Activated CD4-positive, alpha-beta T cell treated with anti-CD3 and anti-CD28 coated beads, Interleukin-2, amount 10 ng/mL, durations not matched to agents 24 days and 14 days (primary cell): Measurements from ENCODE around the gene RGS7. TPM values are rescaled to one million over a fixed set of nuclear protein-coding genes. Genes with fewer than 3 reads are reported as not detected.
A peak's percentile ranks its signal among the peaks of the same experiment; 100 is the strongest.
"Not testable (repeated sequence)": the region's sequence is repeated elsewhere in the genome, so short reads cannot be mapped to it uniquely, and the experiment has no call there.

Source experiments
- DNase-seq: peaks from one replicate; pipeline ENCODE4 v3.0.0; 2022
- H3K27ac Mint-ChIP-seq: one replicate; pipeline ENCODE4 v1.8.0; 2022; ENCODE audit warnings: mild to moderate bottlenecking, mixed read lengths
- H3K27me3 Mint-ChIP-seq: one replicate; pipeline ENCODE4 v1.8.0; 2022; ENCODE audit warnings: mixed read lengths
- H3K36me3 Mint-ChIP-seq: one replicate; pipeline ENCODE4 v1.8.0; 2022; ENCODE audit warnings: low read depth, mild to moderate bottlenecking, mixed read lengths
- H3K4me1 Mint-ChIP-seq: one replicate; pipeline ENCODE4 v1.8.0; 2021; ENCODE audit warnings: mixed read lengths
- H3K4me3 Mint-ChIP-seq: one replicate; pipeline ENCODE4 v1.8.0; 2022; ENCODE audit warnings: mild to moderate bottlenecking, moderate library complexity, mixed read lengths
- H3K9me3 Mint-ChIP-seq: one replicate; pipeline ENCODE4 v1.8.0; 2021; ENCODE audit warnings: mixed read lengths
- intact Hi-C: fragments of 100-400 bp; cut with micrococcal nuclease; formaldehyde crosslinking; loops from one replicate; pipeline ENCODE4 v1.15.1; 2023
- total RNA-seq: library from RNA; stranded (reverse); gene quantifications from 2 replicates; pipeline ENCODE4 v1.2.3, GENCODE V29; 2022

Gene RGS7
- total RNA-seq, 1 donor from 2014 or later: not detected

- no peak overlapping the region for H3K27ac Mint-ChIP-seq
- intact Hi-C loops: no loop called here
- no peak overlapping the region for H3K4me3 Mint-ChIP-seq
- no peaks in the 10 kb centered on the region for H3K4me1 Mint-ChIP-seq
- H3K36me3 Mint-ChIP-seq: no peaks in the 10 kb centered on the region
- DNase-seq: no peak
- no peaks in the 10 kb centered on the region for H3K27me3 Mint-ChIP-seq
- H3K9me3 Mint-ChIP-seq: no peaks in the 10 kb centered on the region
Measured at GRCh38 chr1:240909701-240910457, 447.1 kb downstream of the RGS7 start.

GRCh38 chr1:240906477-240906876 is 450.5 kb downstream of the RGS7 start:
- intact Hi-C loops: no loop called here
- Mint-ChIP-seq H3K27me3 (no peaks in the 10 kb centered on the region), H3K4me3 (no peak overlapping the region), H3K4me1 (no peaks in the 10 kb centered on the region), H3K9me3 (peaks cover 4% of the 10 kb centered on the region), H3K27ac (no peak overlapping the region), H3K36me3 (no peaks in the 10 kb centered on the region)
- no peak for DNase-seq

GRCh38 chr1:240905225-240905765 is 451.7 kb downstream of the RGS7 start:
- intact Hi-C loops: no loop called here
- no peak for DNase-seq
- no peaks in the 10 kb centered on the region for H3K4me1 Mint-ChIP-seq
- no peaks in the 10 kb centered on the region for H3K36me3 Mint-ChIP-seq
- no peak overlapping the region for H3K27ac Mint-ChIP-seq
- H3K9me3 Mint-ChIP-seq: peaks cover 5% of the 10 kb centered on the region
- no peaks in the 10 kb centered on the region for H3K27me3 Mint-ChIP-seq
- H3K4me3 Mint-ChIP-seq: no peak overlapping the region

- H3K4me3 Mint-ChIP-seq, intact Hi-C loops, H3K27me3 Mint-ChIP-seq, H3K9me3 Mint-ChIP-seq, H3K36me3 Mint-ChIP-seq, H3K27ac Mint-ChIP-seq, H3K4me1 Mint-ChIP-seq, DNase-seq: not testable (repeated sequence)
Measured at GRCh38 chr1:240895424-240895823, 461.6 kb downstream of the RGS7 start.

GRCh38 chr1:240888787-240889048 is 468.3 kb downstream of the RGS7 start:
- no peaks in the 10 kb centered on the region for H3K4me1 Mint-ChIP-seq
- no peaks in the 10 kb centered on the region for H3K9me3 Mint-ChIP-seq
- no peak for DNase-seq
- no peak overlapping the region for H3K4me3 Mint-ChIP-seq
- intact Hi-C loops: no loop called here
- no peaks in the 10 kb centered on the region for H3K27me3 Mint-ChIP-seq
- H3K36me3 Mint-ChIP-seq: no peaks in the 10 kb centered on the region
- no peak overlapping the region for H3K27ac Mint-ChIP-seq

- H3K9me3 Mint-ChIP-seq: no peaks in the 10 kb centered on the region
- H3K27me3 Mint-ChIP-seq: no peaks in the 10 kb centered on the region
- peak; percentile 61 for DNase-seq
- H3K27ac Mint-ChIP-seq: no peak overlapping the region
- H3K36me3 Mint-ChIP-seq: no peaks in the 10 kb centered on the region
- H3K4me1 Mint-ChIP-seq: no peaks in the 10 kb centered on the region
- H3K4me3 Mint-ChIP-seq: no peak overlapping the region
- intact Hi-C loops: no loop called here
Measured at GRCh38 chr1:240888039-240888786, 468.8 kb downstream of the RGS7 start.

GRCh38 chr1:240883490-240883889 is 473.5 kb downstream of the RGS7 start:
- no peaks in the 10 kb centered on the region for H3K36me3 Mint-ChIP-seq
- no peak overlapping the region for H3K4me3 Mint-ChIP-seq
- DNase-seq: no peak
- no peaks in the 10 kb centered on the region for H3K27me3 Mint-ChIP-seq
- no peak overlapping the region for H3K27ac Mint-ChIP-seq
- intact Hi-C loops: no loop called here
- no peaks in the 10 kb centered on the region for H3K9me3 Mint-ChIP-seq
- no peaks in the 10 kb centered on the region for H3K4me1 Mint-ChIP-seq

GRCh38 chr1:240882656-240883308 is 474.2 kb downstream of the RGS7 start:
- H3K4me3 Mint-ChIP-seq, H3K4me1 Mint-ChIP-seq, intact Hi-C loops, H3K27ac Mint-ChIP-seq, H3K27me3 Mint-ChIP-seq, H3K36me3 Mint-ChIP-seq, H3K9me3 Mint-ChIP-seq, DNase-seq: not testable (repeated sequence)

- Mint-ChIP-seq H3K27me3 (no peaks in the 10 kb centered on the region), H3K4me1 (no peaks in the 10 kb centered on the region)
Measured at GRCh38 chr1:240878631-240879030, 478.4 kb downstream of the RGS7 start.

GRCh38 chr1:240877605-240878004 is 479.4 kb downstream of the RGS7 start:
- H3K4me1 Mint-ChIP-seq: no peaks in the 10 kb centered on the region
- H3K27me3 Mint-ChIP-seq: no peaks in the 10 kb centered on the region
- H3K36me3 Mint-ChIP-seq: no peaks in the 10 kb centered on the region
- intact Hi-C loops: no loop called here
- no peak overlapping the region for H3K4me3 Mint-ChIP-seq
- DNase-seq: no peak
- peaks cover 4% of the 10 kb centered on the region for H3K9me3 Mint-ChIP-seq
- no peak overlapping the region for H3K27ac Mint-ChIP-seq

More at GRCh38 chr1:240878631-240879030, 478.4 kb downstream of the RGS7 start:
- Mint-ChIP-seq H3K27ac (no peak overlapping the region), H3K36me3 (no peaks in the 10 kb centered on the region), H3K4me3 (no peak overlapping the region), H3K9me3 (peaks cover 4% of the 10 kb centered on the region)
- intact Hi-C loops: no loop called here
- no peak for DNase-seq

- intact Hi-C loops: no loop called here
- no peaks in the 10 kb centered on the region for H3K27me3 Mint-ChIP-seq
- no peak overlapping the region for H3K27ac Mint-ChIP-seq
- peaks cover 4% of the 10 kb centered on the region for H3K9me3 Mint-ChIP-seq
- H3K4me1 Mint-ChIP-seq: no peaks in the 10 kb centered on the region
- no peak for DNase-seq
- H3K4me3 Mint-ChIP-seq: no peak overlapping the region
- no peaks in the 10 kb centered on the region for H3K36me3 Mint-ChIP-seq
Measured at GRCh38 chr1:240876071-240876470, 480.9 kb downstream of the RGS7 start.

- H3K4me3 Mint-ChIP-seq: no peak overlapping the region
- no peaks in the 10 kb centered on the region for H3K36me3 Mint-ChIP-seq
- DNase-seq: no peak
- H3K4me1 Mint-ChIP-seq: no peaks in the 10 kb centered on the region
- H3K27ac Mint-ChIP-seq: no peak overlapping the region
- H3K9me3 Mint-ChIP-seq: no peaks in the 10 kb centered on the region
- H3K27me3 Mint-ChIP-seq: no peaks in the 10 kb centered on the region
- intact Hi-C loops: no loop called here
Measured at GRCh38 chr1:240869071-240869470, 487.9 kb downstream of the RGS7 start.

- H3K27me3 Mint-ChIP-seq: no peaks in the 10 kb centered on the region
- no peaks in the 10 kb centered on the region for H3K36me3 Mint-ChIP-seq
- H3K9me3 Mint-ChIP-seq: no peaks in the 10 kb centered on the region
- no peaks in the 10 kb centered on the region for H3K4me1 Mint-ChIP-seq
- no peak for DNase-seq
- no peak overlapping the region for H3K4me3 Mint-ChIP-seq
- intact Hi-C loops: no loop called here
- H3K27ac Mint-ChIP-seq: no peak overlapping the region
Measured at GRCh38 chr1:240866724-240867123, 490.3 kb downstream of the RGS7 start.

GRCh38 chr1:240860023-240860422 is 497.0 kb downstream of the RGS7 start:
- intact Hi-C loops: no loop called here
- no peak for DNase-seq
- H3K4me1 Mint-ChIP-seq: no peaks in the 10 kb centered on the region
- H3K27me3 Mint-ChIP-seq: no peaks in the 10 kb centered on the region
- H3K4me3 Mint-ChIP-seq: no peak overlapping the region
- H3K27ac Mint-ChIP-seq: no peak overlapping the region
- H3K9me3 Mint-ChIP-seq: no peaks in the 10 kb centered on the region
- no peaks in the 10 kb centered on the region for H3K36me3 Mint-ChIP-seq
